Measurements from ENCODE around the gene CHIT1. TPM values are rescaled to one million over a fixed set of nuclear protein-coding genes. Genes with fewer than 3 reads are reported as not detected.

Gene CHIT1
- total RNA-seq, 1 donor from 2014 or later = 17.4 TPM

DNA sequence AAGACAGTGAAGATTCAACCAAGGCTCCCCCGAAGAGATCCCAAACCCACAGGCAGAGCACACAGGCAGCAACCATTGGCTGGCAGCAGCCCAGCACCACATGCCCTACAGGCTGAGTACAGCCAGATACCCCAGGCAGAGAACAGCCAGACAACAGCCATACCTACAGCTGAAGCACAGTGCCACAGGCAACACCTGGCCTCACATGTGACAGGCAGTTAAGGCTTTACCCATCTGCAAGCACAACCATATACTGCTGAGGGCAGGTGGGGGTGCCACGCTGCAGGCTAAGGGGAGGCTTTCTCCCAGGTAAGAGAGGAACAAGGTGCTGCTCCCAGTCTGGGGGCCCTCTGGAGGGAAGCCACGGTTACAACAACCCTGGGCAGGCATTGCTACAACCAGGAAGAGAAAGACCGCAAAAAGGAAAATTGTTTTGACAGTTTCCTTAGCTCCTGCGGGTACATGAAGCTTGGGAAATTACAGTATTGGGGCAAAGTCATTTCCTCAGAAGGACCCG, 12.3 kb downstream of the CHIT1 start:
- DNase-seq (ENCODE audit: low spot score) = peak; percentile 65

DNA sequence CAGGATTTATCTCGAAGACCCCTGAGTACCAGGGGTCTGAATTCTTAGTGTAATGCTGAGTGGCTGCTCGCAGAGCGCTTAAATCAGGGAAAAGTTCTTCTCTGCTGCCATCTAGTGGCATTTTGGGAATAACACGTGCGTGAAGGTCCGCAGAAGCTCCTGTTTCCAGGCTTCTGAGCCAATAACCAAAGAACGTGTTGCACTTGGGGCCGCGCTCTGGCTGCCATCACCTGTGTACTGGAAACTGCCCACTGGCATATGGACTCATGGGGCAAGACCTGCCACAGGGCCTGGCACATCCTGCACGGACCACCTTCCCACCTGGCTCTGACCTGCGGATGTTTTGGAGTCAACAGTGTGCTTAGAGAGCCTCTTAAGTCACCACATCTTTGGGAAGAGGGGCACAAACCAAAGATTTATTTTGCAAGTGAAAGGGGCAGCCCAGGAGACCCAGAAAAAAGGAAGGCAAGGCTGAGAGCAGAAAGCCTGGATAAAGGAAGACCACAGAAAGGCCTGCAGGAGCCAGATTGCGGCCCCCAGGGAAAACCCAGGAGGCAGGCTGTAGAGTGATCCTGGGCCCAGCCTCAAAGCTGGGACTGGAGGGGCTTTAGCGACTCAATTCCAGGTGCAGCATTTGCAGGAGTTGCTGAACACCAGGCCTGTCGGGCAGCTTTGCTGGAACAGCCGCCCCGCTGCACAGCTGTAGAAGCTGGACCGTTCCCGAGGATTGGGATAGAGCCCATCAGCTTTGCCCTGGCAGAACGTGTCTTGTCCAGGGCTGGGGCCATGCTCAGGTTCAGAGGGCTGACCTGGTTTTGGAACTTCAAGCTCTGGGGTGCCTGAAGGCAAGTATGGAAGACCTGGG, 13.0 kb downstream of the CHIT1 start:
- DNase-seq (ENCODE audit: low spot score) = peak; percentile 69

DNA sequence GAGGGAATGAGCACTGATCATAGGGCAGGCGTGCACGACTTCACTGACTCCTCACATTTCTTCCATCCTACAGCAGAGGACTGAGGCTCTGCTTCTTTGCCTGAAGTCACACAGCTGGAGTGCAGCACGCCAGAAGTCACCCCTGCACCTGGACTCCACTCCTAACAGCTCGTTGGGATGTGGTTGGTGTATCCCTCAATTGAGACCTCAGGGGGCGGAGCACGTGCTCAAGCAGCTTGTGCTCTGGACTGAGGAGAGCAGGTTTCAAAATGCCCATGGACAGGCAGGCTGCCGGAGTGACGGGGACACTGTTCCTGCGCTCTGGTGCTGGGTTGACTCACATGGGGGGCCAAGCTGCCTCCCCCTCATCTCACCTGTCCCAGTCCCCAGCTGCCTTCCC, 13.9 kb downstream of the CHIT1 start:
- DNase-seq (ENCODE audit: low spot score) = no peak

DNA sequence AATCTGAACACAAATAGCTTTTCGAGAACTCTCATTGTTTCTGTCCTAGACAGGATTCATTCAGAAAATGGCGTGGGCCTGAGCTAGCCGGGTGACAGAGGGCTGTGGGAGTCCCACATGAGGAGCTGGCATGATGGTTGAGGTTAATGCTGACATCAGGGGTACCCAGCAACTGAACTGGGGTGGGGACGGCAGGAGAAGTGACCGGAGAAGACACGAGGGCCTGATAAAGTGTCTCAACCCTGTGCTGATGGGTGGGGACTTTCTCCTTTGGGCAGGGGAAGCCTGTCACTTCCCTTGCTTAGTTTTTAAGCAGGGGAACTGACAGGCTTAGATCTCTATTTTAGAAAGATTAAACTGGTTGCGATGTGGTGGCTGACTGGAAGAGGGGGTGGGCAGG, 14.6 kb downstream of the CHIT1 start:
- DNase-seq (ENCODE audit: low spot score) = peak; percentile 53

DNA sequence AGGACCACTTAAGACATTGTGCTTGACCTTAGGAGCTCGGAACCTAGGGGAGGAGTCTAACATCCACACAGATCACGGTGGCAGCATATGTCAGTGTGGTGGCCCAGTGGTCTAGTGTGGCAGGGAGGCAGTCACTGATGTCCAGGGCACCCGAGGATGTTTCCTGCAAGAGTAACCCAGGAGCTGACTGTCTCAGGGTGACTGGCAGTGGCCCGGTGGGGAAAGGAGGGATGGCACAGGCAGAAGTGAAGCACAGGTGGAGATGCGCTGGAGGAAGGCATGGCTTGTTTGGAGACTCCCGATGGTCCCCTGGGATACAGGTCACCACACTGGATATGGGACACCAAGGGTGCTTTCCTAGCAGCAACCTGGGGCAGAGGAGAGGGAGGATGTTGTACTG, 16.3 kb downstream of the CHIT1 start:
- DNase-seq (ENCODE audit: low spot score) = peak; percentile 78

DNA sequence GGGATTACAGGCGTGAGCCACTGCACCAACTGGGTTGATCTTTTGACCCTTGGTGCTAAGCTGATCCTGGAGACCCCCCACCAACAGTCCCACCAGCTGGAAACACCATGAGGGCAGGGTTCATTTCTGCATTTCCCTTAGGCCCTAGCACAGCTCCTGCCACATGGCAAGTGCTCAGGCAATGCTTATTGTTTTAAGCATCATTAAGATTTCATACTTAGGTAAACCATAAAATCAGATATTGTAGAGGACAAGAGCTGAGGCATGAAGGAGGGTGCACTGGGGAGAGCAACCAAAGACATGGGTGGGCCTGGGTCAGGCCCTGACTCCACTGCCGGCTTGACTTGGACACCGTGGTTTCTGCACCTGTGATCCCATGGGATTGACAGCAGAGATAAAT, 17.7 kb downstream of the CHIT1 start:
- peak; percentile 55 for DNase-seq (ENCODE audit: low spot score)

DNA sequence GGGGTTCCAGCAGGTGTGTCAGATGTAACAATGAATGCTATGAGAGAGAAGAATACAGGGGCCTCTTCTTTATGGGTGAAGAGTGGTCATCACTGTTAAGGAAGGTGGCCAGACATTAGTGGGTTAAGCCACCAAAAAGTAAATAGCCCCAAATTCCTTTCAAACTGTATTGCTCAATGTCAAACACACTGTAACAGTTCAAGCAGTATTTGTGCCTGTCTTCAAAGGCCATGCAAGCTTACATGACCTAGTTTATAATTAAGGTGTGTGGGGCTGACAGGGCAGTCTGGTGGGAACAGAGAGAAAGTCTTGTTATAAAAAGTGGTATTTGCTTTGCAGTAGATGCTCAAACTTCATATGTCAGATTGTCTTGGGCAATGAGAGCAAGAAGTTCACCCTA, 18.5 kb downstream of the CHIT1 start:
- no peak for DNase-seq (ENCODE audit: low spot score)

DNA sequence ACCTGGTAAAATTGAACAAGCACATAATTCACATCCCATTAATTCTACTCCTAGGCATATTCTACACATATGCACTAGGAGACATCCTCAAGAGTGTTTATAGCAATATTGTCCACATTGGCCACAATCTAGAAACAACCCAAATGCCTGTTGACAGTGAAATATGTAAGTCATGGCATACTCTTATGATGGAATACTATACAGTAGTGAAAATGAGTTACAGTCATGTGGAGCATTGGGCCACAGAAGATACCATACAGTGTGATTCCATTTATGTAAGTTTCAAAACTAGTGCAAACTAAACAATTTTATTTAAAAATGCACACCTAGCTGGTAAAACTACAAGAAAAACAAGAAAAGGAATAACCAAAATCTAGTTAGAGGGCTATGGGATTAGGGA, 19.1 kb downstream of the CHIT1 start:
- DNase-seq (ENCODE audit: low spot score) = no peak

DNA sequence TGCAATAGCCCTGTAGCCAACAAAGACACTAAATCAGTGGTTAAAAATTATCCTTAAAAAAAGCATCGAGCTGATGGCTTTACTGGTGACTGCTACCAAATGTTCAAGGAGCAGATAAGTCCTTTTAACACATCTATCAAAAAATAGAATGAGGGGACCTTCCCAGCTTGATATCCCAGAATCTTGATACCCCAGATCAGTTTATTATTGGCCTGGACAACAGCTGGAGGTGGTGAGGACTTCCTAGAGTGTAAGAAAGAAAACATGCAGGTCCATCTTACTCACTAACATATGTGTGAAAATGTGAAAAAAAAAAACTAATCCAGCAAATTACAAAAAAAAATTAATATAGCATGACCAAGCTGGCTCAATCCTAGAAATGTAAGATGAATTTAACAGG, 21.3 kb downstream of the CHIT1 start:
- DNase-seq (ENCODE audit: low spot score) = no peak

DNA sequence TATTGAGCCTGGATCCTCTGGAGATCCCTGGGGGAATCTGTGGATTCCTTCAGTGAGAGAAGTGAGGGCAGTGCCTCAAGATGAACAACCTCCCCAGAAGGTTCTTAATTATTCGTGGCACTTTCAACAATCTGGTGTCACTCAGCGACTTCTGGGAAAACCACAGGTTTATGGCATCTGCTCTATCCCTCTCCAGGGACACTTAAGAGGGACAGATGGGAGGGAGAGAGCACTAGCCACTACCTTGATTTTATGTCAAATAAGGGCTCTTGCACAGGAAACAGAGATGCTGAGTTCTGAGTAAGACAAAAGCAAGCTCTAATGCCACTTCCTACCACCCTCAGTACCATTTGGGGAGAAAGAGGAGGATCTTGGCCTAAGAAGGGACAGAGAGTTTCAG, 21.7 kb downstream of the CHIT1 start:
- DNase-seq (ENCODE audit: low spot score) = no peak

DNA sequence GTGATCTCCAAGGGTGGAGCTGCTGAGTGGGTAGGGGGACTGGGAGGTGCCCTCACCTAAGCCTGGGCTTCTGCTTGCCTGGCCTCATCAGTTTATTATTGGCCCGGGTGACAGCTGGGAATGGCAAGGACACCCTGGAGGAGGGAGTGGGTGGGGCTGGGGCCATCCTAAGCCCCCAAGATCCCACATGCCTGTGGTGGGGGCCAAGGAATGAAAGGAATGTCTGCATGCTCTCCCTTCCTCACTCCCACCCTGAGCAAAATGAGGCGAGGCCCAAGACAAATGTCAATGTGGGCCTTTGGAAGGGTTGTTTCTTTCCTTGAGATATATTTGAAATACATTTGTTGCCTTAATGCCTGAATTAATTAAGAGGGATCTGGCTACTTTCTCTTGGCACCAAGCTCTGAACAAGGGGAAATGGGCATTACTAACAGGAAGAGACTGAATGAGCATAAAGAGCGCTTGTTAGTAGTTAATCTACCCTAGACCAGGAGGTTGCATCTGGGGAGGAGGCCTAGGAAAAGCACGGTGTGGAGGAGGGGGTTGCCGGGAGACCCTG, 23.3 kb downstream of the CHIT1 start:
- no peak for DNase-seq (ENCODE audit: low spot score)

DNA sequence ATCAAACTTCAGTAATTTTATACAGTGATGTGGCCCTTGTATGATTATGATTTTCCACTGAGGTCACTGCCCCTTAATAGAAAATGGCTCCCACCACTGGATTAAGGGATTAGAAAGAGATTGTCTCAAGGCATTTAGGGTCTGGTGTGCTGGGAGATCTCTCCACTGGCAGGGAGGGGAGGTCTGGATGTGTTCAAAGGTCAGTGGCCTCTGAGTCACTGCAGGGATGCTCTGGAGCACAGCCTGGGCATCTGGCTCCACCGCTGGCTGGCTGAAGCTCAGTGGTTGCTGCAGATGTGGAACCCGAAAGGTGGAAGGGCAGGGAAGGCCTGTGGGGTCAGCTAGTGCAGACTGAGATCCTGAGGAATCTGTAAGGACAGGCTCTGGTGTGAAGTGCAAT, 24.7 kb downstream of the CHIT1 start:
- DNase-seq (ENCODE audit: low spot score) = peak; percentile 72

DNA sequence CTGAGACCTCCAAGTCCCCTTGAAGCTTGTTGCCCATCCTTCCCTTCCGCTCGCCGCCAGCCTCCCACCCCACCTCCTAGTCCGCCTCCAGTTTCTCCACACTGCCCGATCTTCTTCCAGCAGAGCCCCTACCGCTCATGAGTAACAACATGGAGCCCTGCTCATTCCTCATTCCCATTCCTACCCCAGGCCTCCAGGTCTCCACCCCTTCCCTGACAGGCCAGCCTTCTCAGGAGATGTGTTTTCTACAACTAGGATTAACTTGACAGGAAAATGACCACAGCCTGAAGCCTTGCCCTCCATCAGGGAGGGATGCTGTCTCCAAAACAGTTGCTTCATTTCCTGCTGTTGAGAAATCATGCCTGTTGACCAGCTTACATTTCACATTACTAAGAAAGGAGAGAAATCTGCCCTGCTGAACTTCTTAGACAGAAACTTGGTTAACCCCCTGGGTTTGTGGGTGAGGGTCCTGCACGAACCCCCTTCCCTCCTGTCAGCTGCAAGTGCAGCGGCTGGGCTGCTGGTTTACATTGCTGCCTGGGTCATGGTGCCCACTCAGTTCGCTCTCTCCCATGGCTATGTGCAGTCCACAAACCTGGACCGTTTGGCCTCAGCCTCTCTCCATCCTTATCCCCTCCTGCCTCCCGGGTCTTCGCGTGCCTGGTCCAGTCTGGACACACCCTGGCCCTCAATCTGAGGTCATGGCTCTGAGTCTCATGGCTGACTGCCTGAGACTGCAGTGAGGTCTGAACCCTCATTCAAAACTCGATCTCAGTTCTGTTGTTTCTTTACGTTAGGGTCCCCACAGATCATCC, 26.8 kb downstream of the CHIT1 start:
- peak; percentile 84 for DNase-seq (ENCODE audit: low spot score)

DNA sequence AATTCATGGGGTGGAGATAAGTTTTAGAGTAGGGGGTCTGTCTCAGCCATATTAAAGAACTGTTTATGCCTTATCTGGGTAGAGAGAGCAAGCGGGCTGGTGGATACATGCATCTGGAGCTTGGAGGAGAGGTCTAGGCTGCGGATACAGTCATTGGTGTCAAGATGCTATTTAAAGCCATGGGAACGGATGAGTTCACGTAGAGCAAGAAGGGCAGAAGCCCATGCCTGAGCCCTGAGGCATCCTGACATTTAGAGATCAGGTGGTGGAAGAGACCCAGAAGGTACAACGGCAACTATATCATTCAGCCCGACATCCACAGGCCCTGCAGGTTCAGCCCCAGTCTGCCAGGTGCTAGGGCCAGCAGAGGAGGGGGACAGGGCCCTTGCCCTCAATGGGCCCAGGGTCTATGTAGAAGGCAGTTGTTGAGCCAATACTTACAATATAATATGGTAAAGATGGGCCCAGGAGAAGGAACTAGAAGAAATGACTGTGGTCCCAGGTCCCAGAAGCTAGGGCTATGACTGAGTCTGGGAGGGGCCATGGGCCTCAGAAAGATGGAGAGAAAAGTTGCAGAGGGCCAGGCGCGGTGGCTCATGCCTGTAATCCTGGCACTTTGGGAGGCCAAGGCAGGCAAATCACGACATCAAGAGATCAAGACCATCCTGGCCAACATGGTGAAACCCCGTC, 27.8 kb downstream of the CHIT1 start:
- no peak for DNase-seq (ENCODE audit: low spot score)

DNA sequence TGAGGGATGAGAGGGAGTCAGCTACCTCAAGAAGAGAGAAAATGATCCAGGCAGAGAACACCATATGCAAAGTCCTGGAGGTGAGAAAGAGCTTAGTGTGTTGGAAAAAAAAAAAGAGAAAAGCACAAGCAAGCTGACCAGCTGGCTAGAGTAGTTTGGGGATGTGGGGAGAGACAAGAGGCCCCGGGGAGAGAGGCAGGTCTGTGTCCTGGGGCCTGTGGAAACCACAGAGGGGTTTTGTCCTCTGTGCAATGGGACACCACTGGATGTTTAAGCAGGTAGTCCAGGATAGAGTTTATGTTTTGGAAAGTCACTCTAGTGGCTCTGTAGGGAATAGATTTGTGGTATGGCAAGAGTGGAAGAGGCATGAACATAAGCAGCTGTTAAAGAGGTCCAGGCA, 28.6 kb downstream of the CHIT1 start:
- DNase-seq (ENCODE audit: low spot score) = no peak

DNA sequence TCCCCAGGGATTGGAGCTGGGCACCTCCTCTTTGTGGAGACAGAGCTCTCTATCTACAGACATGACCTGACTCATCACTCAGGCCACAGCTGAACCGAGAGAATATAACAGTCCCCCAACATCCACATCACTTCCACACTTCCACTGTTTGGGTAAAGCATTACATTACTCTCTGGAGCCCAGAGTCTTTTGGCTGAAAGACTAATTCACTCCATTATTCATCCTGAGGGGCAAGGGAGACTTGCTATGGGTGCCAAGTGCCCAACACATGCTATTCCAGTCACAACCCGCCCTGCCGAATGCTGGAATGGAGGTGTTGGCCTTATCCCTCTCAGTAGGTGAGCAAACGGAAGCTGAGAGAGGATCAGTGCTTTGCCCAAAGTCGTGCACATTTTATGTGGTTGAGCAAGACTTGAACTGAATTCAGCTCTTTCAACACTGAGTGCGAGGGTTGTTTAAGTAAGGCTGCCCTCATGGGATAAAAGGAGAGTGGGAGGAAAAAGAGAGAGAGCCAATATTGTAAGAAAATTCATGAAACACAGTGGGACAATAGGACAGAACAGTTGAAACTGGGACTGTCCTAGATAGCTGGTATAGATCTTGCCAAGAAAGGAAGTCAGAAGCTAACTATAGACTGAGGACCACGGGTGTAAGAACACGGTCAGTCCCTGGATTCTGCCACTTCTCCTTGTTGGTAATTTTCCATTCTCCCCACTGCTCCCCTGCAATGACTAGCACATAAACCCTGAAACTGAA, 29.5 kb downstream of the CHIT1 start:
- DNase-seq (ENCODE audit: low spot score) = peak; percentile 62

DNA sequence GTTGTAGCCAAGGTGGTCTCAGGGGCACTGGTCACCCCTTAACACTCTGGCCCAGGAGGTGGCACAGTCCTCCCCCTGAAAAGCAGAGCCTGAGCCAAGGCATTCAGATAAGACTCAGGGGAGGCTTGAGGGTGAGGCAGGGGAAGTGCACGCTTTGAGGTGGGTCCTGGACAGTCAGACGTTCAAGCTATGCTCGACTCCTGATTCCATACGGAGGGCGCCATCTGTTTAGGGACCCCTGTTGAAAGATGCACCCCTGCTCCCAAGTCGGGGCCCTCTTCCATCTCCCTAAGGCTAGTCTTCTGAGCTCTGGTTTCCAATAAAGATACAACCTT, 30.0 kb downstream of the CHIT1 start:
- DNase-seq (ENCODE audit: low spot score) = no peak

DNA sequence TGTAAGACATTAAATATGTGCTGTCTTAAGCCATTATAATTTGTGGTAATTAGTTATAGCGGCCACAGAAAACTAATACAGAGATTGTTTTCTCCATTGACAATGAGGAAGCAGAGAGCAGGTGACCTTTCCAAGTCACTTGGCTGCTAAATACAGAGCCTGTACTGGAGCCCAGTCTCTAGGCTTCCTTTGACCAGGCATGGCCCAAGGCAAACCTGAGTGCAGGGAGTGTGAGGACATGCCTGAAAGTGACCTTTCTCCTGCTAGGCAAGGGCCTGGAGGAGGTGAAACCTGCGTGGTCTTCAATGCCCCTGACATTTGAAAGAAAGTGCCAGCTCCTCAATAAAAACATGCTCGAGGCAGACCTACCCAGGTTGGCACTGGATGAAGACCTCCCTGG, 30.5 kb downstream of the CHIT1 start:
- DNase-seq (ENCODE audit: low spot score) = no peak

DNA sequence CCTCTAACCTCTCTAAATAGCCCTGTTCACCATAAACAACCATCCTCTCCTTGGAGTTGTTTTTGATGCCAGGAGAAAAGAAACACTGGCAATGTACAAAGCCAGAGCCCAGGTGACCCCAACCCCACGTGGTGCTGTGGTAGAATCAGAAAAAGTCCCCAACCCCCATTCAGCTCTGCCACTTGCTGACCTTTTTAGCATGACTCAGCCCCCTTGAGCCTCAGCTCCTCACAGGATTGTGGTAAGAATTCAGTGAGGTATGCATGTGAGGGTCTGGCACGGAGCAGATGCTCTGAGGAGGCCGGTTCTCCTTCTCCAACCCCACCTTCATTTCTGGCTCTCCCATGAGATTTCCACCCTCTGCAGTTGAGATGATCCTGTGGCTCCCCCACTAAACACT, 31.8 kb downstream of the CHIT1 start:
- no peak for DNase-seq (ENCODE audit: low spot score)

DNA sequence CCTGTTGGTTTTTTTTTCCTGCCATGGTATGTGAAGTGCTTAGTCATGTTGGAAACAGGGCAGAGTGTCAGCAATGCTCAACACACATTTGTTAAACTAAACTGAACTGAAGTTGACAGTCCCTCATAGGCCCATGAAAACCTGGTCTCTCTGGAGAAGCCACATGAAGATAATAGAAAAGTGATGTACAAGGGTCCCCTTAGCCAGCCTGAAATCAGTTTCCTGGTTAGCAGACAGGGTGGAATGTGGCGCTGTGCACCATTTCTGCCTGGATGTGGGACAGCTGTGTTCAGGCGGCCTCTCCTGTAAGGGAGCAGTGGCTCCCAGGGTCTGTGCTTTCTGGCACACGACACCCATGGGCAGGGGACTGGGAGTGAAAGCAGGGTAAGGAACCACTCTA, 33.1 kb downstream of the CHIT1 start:
- DNase-seq (ENCODE audit: low spot score) = no peak

DNA sequence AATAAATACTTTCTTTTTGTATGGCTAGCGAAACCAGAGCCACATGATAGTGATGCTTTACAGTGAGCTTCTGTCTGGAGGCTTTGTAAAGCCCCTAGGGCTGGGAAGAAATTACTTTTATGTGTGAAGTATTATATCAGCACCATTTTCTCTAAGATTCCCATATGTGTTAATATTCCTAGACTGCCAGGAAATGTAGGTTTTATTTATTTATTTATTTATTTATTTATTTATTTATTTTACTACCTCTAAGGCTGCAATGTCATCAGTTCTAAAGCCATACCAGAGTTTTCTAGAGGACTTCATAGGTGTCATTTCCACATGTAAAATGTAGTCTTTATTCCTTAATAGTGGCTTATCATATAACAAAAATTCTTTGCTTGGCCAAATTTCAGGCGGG, 38.5 kb downstream of the CHIT1 start:
- DNase-seq (ENCODE audit: low spot score) = no peak
